DOHH2 (cell line): ENCODE data around the gene SCD5.

Experiments used
- CTCF ChIP-seq: fragments of 200-600 bp; sonication (generic); IDR thresholded peaks from one replicate; pipeline ENCODE4 v1.5.1; 2014; ENCODE audit warnings: antibody characterized with exemption, mild to moderate bottlenecking, low read depth, low read length; ENCODE audit not compliant: poor library complexity, severe bottlenecking
- EZH2phosphoT487 ChIP-seq: fragments of 200-600 bp; sonication (generic); IDR thresholded peaks from 2 replicates; pipeline ENCODE4 v1.6.1; 2017; ENCODE audit warnings: borderline replicate concordance, mild to moderate bottlenecking, antibody characterized with exemption, low read length, moderate library complexity, mixed read lengths

- no peak for TF ChIP-seq CTCF
- no peak for TF ChIP-seq EZH2phosphoT487
Measured at GRCh38 chr4:82583897-82584587, 214.6 kb downstream of the SCD5 start.
